D341Med (cell line): ENCODE data around the gene PARD6A.

Experiments used
- DNase-seq: peaks from one replicate; pipeline ENCODE4 v3.0.0; 2012; ENCODE audit warnings: low spot score

The PARD6A gene

GRCh38 chr16:67666559-67667452, 6.0 kb downstream of the PARD6A start, which contains the start of the genes C16orf86 and ENKD1:
C16orf86 (plus strand) TSS chr16:67666814; CDS start chr16:67666971, 157 bp downstream.
ENKD1 (minus strand) TSS chr16:67666750; CDS start chr16:67666442, 308 bp downstream.
- peak; percentile 92 for DNase-seq

GRCh38 chr16:67667453-67667816, 6.7 kb downstream of the PARD6A start:
- peak; percentile 19 for DNase-seq

GRCh38 chr16:67667817-67668494, 7.2 kb downstream of the PARD6A start:
- DNase-seq: peak; percentile 91

GRCh38 chr16:67668495-67669157, 7.9 kb downstream of the PARD6A start:
- peak; percentile 38 for DNase-seq

GRCh38 chr16:67669499-67670101, 8.8 kb downstream of the PARD6A start:
- DNase-seq: peak; percentile 5

GRCh38 chr16:67672306-67672705, 11.5 kb downstream of the PARD6A start:
- peak; percentile 13 for DNase-seq

GRCh38 chr16:67672739-67673662, 12.2 kb downstream of the PARD6A start:
- peak; percentile 81 for DNase-seq

GRCh38 chr16:67673712-67674580, 13.2 kb downstream of the PARD6A start:
- peak; percentile 25 for DNase-seq

GRCh38 chr16:67674851-67675578, 14.3 kb downstream of the PARD6A start:
- DNase-seq: peak; percentile 15

- no peak for DNase-seq
Measured at GRCh38 chr16:67675579-67675935, 14.8 kb downstream of the PARD6A start.

- DNase-seq: no peak
Measured at GRCh38 chr16:67675999-67676398, 15.2 kb downstream of the PARD6A start.

- DNase-seq: no peak
Measured at GRCh38 chr16:67676516-67676915, 15.8 kb downstream of the PARD6A start.

GRCh38 chr16:67676939-67677338, 16.2 kb downstream of the PARD6A start:
- no peak for DNase-seq

- no peak for DNase-seq
Measured at GRCh38 chr16:67677712-67678111, 17.0 kb downstream of the PARD6A start.

GRCh38 chr16:67678354-67679023, 17.7 kb downstream of the PARD6A start:
- DNase-seq: no peak

GRCh38 chr16:67679935-67680897, 19.5 kb downstream of the PARD6A start:
- no peak for DNase-seq

- no peak for DNase-seq
Measured at GRCh38 chr16:67683767-67684166, 23.0 kb downstream of the PARD6A start.
